Non-pigmented ciliary epithelial cell (primary cell): ENCODE measurements around the gene PTPN11.
A peak's percentile ranks its signal among the peaks of the same experiment; 100 is the strongest.
"Not testable (repeated sequence)": the region's sequence is repeated elsewhere in the genome, so short reads cannot be mapped to it uniquely, and the experiment has no call there.

Experiments
- DNase-seq: peaks from one replicate; pipeline ENCODE4 v3.0.0-alpha.2; 2010; ENCODE audit warnings: low read depth

Gene PTPN11

DNA sequence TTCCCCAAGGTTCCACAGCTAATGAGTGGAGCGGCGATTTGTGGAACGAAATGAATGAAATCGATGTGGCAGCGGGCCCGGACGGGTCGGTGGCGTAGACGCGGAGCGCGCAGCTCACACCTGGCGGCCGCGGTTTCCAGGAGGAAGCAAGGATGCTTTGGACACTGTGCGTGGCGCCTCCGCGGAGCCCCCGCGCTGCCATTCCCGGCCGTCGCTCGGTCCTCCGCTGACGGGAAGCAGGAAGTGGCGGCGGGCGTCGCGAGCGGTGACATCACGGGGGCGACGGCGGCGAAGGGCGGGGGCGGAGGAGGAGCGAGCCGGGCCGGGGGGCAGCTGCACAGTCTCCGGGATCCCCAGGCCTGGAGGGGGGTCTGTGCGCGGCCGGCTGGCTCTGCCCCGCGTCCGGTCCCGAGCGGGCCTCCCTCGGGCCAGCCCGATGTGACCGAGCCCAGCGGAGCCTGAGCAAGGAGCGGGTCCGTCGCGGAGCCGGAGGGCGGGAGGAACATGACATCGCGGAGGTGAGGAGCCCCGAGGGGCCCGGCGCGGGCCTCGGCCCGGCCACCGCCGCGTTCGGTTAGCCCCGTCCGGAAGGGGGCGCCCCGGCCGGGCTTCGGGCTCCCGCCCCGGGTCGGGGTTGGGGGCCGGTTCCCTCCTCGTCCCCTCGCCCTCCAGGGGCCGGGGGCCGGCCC is at the start of gene PTPN11:
PTPN11 (plus strand) TSS at position 340 of the 689 bp plus-strand sequence; CDS start at position 505, 165 bp downstream.
- DNase-seq, result no peak

DNA sequence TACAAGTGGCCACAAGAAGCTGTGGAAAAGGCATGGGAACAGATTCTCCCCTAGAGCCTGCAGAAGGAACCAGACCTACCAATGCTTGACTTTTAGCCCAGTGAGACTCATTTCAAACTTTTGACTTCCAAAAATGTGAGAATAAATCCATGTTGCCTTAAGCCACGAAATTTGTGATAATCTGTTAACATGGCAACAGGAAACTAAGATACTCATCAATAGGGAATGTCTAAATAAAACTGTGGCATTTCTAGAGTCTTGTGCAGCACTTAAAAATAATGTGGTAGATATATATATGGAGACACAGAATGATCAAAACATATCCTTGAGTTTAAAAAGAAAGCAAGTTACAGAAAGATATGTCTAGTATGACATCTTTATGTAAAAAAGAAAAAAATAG is 48.5 kb upstream of the PTPN11 start:
- no peak for DNase-seq

DNA sequence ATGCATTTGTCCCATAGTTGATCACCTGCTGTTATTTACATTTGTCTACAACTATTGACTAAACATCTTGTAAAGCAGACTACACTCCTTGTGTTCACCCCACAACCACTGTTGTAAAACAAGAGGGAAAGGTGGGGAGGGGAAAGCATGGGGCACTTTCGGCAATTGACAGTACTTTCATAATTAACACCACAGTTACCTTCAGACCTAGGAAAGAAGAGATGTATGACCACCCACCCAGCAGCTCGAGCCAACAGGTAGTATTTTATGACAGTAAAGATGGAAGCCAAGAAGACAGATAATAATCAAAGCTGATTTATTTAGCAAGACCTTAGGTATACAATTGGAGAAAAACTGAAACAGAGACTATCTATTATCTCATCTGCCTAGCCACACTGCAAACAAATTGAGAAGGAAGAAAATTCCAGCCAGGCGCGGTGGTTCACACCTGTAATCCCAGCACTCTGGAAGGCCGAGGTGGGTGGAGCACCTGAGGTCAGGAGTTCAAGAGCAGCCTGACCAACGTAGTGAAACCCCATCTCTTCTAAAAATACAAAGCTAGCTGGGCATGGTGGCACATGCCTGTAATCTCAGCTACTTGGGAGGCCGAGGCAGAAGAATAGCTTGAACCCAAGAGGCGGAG is 47.8 kb upstream of the PTPN11 start:
- no peak for DNase-seq

DNA sequence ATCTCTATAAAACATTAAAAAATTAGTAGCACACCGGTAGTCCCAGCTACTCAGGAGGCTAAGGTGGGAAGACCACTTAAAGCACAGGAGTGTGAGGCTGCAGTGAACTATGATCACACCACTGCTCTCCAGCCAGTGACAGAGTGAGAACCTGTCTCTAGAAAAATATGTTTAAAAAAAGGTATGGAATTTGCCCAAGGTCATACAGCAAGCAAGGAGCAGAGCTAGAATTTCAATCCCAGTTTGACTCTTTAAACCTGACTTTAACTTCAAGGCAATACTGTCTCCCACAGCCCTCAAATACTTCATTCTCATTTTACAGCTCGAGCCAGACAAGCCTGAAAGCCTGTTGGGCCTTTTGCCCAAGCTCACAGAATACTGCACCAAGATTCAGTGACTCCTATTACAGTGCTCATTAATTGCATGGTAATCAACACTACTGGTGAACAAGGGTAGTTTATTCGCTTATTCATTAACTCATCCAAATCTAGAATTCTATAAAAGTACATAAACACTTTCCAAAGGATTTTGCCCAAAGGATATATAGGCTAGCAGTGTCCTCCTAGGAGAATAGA is 44.5 kb upstream of the PTPN11 start:
- DNase-seq, result no peak

DNA sequence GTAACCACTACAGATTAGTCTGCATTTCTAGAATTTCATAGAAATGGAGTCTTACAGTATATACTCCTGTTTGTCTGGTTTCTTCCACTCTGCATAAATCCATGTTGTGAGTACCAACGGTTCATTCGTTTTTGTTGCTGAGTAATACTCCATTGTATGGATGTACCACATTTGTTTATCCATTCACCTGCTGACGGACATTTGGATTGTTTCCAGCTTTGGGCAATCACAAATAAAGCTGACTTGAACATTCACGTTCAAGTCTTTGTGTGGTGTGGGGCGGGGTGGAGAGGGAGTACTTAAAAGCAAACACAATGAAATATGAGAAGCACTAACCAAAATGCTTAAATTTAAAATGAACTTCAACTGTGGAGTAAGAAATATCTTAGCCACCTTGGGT is 43.6 kb upstream of the PTPN11 start:
- no peak for DNase-seq

DNA sequence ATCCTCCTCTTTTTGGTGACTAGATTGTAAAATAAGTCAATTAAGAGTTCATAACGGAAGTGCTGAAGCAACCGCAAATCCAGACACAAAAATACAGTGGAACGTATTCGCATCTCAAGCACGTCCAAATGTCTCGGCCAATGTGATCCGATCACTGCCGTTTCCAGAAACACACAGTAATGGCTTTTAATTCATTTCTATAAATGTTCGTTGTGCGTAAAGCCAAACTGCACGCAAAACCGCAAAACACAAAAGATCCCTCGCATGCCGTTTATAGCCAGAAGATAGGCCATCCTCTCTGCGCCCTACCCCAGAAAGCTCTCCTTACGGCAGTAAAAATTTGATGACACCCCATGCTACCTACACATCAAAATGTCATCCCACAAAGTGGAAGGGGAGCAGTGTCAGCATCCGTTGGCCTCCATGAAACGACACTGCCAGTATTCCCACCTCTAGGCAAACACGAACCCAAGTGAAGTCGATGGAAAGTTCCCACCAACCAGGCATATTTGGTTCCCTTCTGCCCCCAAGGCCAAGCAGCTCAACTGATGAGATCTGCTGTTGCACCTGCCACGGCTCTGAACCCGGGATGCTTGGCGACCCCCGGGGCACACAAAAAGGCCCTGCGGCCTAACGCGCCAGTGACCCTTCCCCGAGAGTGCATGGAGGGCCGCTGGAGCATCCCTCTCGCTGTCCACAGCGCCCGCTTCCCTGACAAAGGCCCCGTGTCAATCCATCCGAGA is 37.9 kb upstream of the PTPN11 start:
- DNase-seq, result no peak

DNA sequence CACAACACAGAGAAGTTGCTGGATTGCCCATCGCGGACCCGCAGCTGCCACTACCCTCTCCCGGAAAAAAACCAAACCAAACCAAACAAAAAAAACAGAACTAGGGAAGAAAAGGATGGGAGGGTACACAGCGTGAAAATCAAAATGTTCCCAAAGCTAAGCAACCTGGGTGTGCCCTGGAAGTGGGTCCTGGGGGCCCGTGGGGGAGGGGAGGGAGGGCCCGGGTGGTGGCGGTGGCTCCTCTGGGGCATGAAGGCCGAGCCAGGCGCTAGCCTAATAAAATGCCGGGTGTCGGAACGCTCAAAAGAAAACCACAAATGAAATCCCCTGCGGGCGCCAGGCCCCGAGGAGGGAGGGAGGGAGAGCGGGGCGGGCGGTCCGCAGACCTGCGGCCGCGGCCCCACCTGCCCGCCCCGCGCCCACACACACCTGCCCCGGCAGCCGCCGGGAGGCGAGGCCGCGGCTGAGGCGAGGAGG is 37.3 kb upstream of the PTPN11 start:
- no peak for DNase-seq

DNA sequence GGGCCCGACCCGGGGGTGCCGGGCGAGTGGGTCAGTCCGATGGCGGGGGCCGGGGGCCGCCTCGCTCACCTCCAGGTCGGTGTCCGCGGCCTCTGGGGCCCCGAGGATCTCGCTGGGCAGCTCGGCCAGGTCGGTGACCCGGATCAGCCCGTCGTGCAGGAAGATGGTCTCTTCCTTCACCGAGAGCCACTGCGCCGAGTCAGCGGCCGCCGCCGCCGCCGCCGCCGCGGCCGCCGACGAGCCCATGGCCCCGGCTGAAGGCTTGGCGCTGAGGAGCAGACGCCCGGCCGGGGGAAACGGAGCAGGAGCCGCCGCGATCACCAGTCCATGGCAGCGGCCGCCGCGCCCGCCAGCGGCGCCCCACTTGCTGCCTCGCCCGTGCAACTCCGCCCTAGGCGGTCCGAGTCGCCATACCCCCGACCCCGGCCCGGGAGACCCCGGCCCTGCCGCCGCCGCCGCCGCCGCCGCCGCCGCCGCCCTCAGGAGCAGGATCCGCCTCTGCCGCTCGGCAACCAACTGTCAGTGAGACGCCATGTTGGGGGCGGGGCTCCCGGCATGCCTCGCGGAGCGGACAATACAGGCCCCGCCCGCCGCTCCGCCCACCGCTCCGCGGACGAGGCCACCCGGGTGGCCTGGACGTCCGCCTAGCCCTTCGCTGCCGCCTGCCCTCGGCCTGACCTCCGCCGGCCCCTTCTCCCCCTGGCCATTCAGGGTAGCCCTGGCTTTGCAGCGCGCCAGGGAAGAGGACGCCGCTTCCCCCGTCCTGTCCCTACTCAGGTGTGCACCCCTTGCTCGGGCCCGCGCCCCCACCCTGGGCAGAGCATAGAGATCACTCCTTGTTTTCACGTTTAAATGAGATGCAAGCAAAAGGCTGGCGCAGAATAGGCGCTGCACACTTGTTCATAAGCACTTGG is 36.6 kb upstream of the PTPN11 start, which contains the start of gene HECTD4:
HECTD4 (minus strand) TSS at position 549 of the 914 bp plus-strand sequence; CDS start at position 246, 303 bp downstream.
- peak; percentile 20 for DNase-seq

DNA sequence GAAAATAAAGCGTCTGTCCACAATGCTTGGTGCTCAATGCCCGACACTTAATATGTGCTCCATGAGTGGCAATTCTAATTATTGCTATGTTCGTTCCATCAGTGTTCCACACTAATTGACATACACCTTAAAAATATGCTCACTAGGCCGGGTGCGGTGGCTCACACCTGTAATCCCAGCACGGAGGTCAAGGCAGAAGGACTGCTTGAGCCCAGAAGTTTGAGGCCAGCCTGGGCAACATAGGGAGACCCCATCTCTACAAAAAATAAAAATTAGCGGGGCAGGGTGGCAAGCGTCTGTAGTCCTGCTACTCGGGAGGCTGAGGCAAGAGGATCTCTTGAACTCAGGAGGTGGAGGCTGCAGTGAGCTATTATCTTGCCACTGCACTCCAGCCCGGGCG is 35.9 kb upstream of the PTPN11 start:
- no peak for DNase-seq

DNA sequence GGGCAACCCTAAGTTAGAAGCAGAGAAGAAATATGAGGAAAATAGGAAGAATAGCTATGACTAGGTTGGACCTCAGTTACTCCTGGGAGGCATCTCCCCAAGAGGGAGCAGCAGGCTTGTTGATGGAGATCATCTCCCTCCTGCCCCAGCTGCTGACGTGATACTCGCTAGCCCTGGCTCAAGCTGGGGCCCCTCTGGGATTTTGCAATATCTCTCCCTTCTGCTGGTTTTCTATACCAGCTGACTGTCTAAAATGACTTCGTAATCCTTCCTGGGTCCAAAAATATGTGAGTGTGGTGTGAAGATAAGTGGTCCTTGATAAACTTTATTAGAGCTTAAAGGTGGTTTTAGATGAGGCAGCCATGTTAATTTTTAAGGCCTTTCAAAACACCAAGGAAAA is 32.0 kb upstream of the PTPN11 start:
- no peak for DNase-seq

DNA sequence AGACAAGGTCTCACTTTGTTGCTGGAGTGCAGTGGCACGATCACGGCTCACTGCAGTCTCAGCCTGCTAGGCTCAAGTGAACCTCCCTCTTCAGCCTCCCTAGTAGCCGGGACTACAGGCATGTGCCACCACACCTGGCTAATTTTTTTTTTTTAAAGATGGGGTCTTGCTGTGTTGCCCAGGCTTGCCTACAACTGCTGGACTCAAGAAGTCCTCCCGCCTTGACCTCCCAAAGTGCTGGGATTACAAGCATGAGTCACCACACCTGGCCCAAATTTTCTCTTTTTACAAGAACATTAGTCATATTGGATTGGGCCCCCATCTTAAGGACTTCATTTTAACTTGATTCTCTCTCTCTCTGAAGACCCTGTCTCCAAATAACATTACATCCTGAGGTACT is 29.5 kb upstream of the PTPN11 start:
- DNase-seq, result no peak

DNA sequence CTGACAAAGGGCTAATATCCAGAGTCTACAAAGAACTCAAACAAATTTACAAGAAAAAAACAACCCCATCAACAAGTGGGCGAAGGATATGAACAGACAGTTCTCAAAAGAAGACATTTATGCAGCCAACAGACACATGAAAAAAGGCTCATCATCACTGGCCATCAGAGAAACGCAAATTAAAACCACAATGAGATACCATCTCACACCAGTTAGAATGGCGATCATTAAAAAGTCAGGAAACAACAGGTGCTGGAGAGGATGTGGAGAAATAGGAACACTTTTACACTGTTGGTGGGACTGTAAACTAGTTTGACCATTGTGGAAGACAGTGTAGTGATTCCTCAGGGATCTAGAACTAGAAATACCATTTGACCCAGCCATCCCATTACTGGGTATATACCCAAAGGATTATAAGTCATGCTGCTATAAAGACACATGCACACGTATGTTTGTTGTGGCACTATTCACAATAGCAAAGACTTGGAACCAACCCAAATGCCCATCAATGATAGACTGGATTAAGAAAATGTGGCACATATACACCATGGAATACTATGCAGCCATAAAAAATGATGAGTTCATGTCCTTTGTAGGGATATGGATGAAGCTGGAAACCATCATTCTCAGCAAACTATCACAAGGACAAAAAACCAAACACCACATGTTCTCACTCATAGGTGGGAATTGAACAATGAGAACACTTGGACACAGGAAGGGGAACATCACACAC is 28.7 kb upstream of the PTPN11 start:
- not testable (repeated sequence) for DNase-seq

DNA sequence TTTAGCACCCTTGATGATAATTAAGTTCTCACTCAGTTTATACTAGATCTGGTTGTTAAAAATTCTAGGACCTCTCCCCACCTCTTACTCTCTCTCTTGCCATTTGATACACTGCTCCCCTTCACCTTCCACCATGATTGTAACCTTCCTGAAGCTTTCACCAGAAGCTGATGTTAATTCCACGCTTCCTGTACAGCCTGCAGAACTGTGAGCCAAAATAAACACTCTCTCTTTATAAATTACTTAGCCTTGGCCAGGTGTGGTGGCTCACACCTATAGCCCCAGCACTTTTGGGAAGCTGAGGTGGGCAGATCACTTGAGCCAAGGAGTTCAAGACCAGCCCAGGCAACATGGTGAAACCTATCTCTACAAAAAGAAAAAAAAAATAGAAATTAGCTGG is 25.4 kb upstream of the PTPN11 start:
- DNase-seq, result no peak

DNA sequence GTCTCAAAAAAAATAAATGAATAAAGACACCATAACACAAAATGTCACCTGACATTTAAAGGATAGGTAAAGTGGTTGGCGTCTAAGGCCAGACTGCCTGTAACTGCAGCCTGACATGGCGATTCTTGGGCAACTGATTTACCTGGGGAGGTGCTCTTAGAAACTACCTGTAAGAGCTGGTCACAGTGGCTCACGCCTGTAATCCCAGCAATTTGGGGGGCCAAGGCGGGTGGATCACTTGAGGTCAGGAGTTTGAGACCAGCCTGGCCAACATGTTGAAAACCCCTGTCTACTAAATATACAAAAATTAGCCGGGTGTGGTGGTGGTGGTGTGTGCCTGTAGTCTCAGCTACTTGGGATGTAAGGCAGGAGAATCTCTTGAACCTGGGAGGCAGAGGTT is 17.7 kb upstream of the PTPN11 start:
- DNase-seq, result no peak

DNA sequence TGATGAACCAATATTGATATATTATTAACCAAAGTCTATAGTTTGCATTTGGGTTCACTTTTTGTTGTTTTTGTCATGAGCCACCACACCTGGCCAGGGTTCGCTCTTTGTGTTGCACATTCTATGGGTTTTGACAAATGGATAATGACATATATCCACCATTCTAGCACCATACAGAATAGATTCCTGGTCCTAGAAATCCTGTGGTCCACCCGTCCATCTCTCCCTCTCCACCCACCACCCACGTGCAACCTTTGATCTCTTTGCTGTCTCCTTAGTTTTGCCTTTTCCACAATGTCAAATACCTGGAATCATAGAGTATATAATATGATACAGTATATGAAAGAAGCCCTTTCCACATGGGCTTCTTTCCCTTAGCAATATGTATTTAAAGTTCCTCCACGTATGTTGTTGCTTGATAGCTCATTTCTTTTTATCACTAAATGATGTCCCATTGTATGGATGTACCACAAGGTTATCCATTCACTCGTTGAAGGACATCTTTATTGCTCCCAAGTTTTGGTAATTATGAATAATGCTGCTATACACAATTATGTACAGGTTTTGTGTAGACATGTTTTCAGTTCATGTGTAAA is 16.7 kb upstream of the PTPN11 start:
- DNase-seq, result no peak

DNA sequence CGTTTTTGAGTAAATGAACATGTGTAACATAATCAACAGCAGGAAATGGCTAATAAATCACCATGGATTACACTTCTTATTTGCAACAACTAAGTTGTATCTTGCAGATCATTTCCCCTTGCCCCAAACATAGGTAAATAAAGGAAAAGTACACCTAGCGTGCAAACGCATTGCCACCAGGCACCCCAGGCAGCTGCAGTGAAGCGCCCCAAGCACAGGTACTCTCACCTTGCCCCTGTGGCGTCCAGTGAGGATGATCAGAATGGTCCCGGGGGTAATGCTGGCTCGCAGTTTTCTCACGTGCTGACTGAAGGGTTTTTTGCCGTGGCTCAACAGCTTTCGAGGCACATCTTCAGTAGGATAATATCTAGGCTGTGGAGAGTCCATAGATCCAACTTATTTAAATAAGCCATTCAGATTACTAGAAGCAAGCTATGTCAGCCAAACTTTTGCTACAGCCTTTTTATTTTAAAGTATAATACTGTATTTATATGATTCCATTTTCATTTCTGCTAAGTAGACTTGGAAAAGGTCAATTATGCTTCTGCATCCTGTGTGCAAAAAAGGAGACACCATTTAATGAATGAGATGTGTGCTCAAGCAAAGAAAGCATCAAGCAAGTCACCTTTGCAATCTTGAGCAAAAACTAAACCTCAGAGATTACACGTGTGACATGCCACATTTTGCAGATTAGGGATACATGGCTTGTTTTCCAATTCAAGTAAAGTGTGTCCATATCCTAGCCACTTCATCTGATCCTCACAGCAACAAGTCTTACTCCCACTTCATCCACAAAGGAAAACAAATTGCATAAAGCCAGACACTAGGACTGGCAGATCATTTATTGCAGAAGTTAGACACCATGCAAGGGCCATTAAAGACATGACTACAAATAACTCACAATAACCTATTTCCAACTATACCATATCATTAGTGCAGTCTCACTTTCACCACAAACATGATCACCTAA is 11.9 kb upstream of the PTPN11 start:
- no peak for DNase-seq

DNA sequence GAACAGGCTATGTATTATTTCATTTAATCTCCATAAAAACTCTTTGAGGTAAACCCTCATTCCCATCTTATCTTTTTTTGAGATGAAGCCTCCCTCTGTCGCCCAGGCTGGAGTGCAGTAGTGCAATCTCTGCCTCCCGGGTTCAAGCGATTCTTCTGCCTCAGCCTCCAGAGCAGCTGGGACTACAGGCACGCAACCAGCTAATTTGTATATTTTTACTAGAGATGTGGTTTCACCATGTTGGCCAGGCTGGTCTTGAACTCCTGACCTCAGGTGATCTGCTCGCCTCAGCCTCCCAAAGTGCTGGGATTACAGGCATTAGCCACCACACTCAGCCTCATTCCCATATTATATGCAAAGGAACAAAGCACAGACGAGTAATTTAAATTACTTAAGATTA is 11.1 kb upstream of the PTPN11 start:
- DNase-seq, result not testable (repeated sequence)

DNA sequence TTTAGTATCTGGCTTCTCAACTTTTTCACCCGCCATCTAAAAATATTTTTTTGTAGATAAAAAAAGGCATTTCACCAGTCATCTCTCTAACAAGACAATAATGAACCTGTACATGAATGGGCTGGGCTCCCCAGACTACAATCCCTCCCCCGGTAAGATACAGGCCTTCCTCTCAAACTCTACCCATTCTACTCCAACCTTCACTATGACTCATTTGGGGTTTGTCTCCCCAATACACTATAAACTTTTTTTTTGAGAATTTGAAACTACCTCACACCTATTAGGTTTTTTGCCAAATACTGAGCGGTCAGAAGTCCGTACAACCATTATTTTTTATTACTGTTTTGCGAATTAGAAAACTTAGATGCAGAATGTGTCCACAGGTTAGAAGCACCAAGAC is 10.1 kb upstream of the PTPN11 start:
- DNase-seq, result no peak
